Muscle of arm (tissue), 12 donors: Measurements from ENCODE around the gene TMCO6. TPM values are rescaled to one million over a fixed set of nuclear protein-coding genes. Genes with fewer than 3 reads are reported as not detected.
"Not testable (repeated sequence)": the region's sequence is repeated elsewhere in the genome, so short reads cannot be mapped to it uniquely, and the experiment has no call there.

Source experiments
- DNase-seq: peaks from one replicate; pipeline ENCODE4 v3.0.0-alpha.2; 2013
- polyA plus RNA-seq, 12 donors: library from polyadenylated mRNA; unstranded; fragments of 120-200 nt; gene quantifications; one replicate each; pipeline ENCODE4 v1.2.1, GENCODE V29; 2013; ENCODE audit not compliant: insufficient read length in 12 of 12

The TMCO6 gene
- polyA plus RNA-seq, 12 donors, result 6.0 to 21.9 (median 8.0) TPM; not detected in 1

- DNase-seq, result no peak
Observed at GRCh38 chr5:140628711-140629110, 10.5 kb upstream of the TMCO6 start.

GRCh38 chr5:140630292-140631035 lies 8.8 kb upstream of the TMCO6 start:
- DNase-seq, result no peak

GRCh38 chr5:140631036-140631417 lies 8.2 kb upstream of the TMCO6 start:
- no peak for DNase-seq

GRCh38 chr5:140631831-140632365 lies 7.4 kb upstream of the TMCO6 start:
- no peak for DNase-seq

- DNase-seq, result peak; percentile 36
Observed at GRCh38 chr5:140632366-140633020, 6.8 kb upstream of the TMCO6 start.

GRCh38 chr5:140633021-140633471 lies 6.2 kb upstream of the TMCO6 start, which contains the start of gene CD14:
TSS of gene CD14 (minus strand) at chr5:140633175. CDS start at chr5:140633071, 104 bp downstream.
- DNase-seq, result no peak

GRCh38 chr5:140633501-140633900 lies 5.8 kb upstream of the TMCO6 start:
- no peak for DNase-seq

GRCh38 chr5:140634103-140634502 lies 5.1 kb upstream of the TMCO6 start:
- DNase-seq, result no peak

- no peak for DNase-seq
Observed at GRCh38 chr5:140635291-140636257, 3.7 kb upstream of the TMCO6 start.

- DNase-seq, result no peak
Observed at GRCh38 chr5:140637371-140638100, 1.7 kb upstream of the TMCO6 start.

- not testable (repeated sequence) for DNase-seq
Observed at GRCh38 chr5:140638898-140639147, 428 bp upstream of the TMCO6 start.

GRCh38 chr5:140641716-140642115 lies 2.5 kb downstream of the TMCO6 start:
- no peak for DNase-seq

- DNase-seq, result no peak
Observed at GRCh38 chr5:140642718-140643117, 3.5 kb downstream of the TMCO6 start.

- no peak for DNase-seq
Observed at GRCh38 chr5:140647042-140647419, 7.8 kb downstream of the TMCO6 start.

- DNase-seq, result no peak
Observed at GRCh38 chr5:140658870-140659269, 19.6 kb downstream of the TMCO6 start.

GRCh38 chr5:140660371-140660770 lies 21.1 kb downstream of the TMCO6 start:
- not testable (repeated sequence) for DNase-seq

GRCh38 chr5:140664030-140664358 lies 24.7 kb downstream of the TMCO6 start:
- no peak for DNase-seq

- peak; percentile 93 for DNase-seq
Observed at GRCh38 chr5:140664359-140665119, 25.3 kb downstream of the TMCO6 start, which contains the start of gene WDR55. TSS of gene WDR55 (plus strand) at chr5:140664904. CDS start at chr5:140664913, 9 bp downstream.

GRCh38 chr5:140671035-140671434 lies 31.8 kb downstream of the TMCO6 start:
- not testable (repeated sequence) for DNase-seq

GRCh38 chr5:140671472-140672125 lies 32.3 kb downstream of the TMCO6 start:
- no peak for DNase-seq
